GM12873 (cell line): ENCODE data around the gene POU2AF1.

Source experiments
- CTCF ChIP-seq: IDR thresholded peaks from 2 replicates; pipeline ENCODE4 v1.5.1; 2012; ENCODE audit warnings: low read depth, mild to moderate bottlenecking, moderate library complexity, low read length, control low read depth; ENCODE audit not compliant: insufficient read depth; ENCODE audit errors: missing control alignments

The POU2AF1 gene

GRCh38 chr11:111364503-111364902, 14.6 kb downstream of the POU2AF1 start:
- TF ChIP-seq CTCF = no peak

GRCh38 chr11:111363985-111364384, 15.1 kb downstream of the POU2AF1 start:
- no peak for TF ChIP-seq CTCF

GRCh38 chr11:111362887-111363411, 16.1 kb downstream of the POU2AF1 start:
- no peak for TF ChIP-seq CTCF

GRCh38 chr11:111361874-111362273, 17.2 kb downstream of the POU2AF1 start:
- no peak for TF ChIP-seq CTCF

- no peak for TF ChIP-seq CTCF
Observed at GRCh38 chr11:111361052-111361801, 17.8 kb downstream of the POU2AF1 start.

- no peak for TF ChIP-seq CTCF
Observed at GRCh38 chr11:111360150-111361043, 18.7 kb downstream of the POU2AF1 start.
